GM18507 (cell line): ENCODE measurements around the gene HYAL2.
"Not testable (repeated sequence)": the region's sequence is repeated elsewhere in the genome, so short reads cannot be mapped to it uniquely, and the experiment has no call there.

Experiments
- DNase-seq: peaks from one replicate; pipeline ENCODE4 v3.0.0; 2011; ENCODE audit warnings: low read depth; ENCODE audit not compliant: insufficient read length; ENCODE audit errors: extremely low spot score
- FAIRE-seq: peaks from 2 replicates; lab custom pipeline; 2011; peaks lifted over from hg19 to GRCh38; lab: Jason Lieb, UNC

The HYAL2 gene

DNA sequence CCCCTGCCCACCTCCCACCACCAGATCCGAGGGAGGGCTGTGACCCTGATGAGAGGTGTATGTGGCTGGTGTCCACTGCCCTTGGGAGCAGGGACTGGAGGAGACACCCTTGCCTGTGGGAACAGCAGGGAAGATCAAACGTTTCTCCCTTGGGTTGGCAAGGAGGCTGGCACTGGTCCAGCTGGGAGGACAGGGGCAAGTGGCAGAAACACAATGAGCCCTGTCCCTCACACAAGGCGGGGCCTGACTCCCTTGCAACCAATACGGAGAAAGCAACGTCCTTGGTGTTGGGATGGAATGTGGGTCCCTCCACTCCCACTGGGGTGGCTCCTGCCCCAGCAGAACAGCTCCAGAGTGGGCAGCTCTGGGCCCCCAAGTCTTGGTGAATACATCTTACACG, 5.2 kb downstream of the HYAL2 start:
- DNase-seq: no peak
- FAIRE-seq: no peak

DNA sequence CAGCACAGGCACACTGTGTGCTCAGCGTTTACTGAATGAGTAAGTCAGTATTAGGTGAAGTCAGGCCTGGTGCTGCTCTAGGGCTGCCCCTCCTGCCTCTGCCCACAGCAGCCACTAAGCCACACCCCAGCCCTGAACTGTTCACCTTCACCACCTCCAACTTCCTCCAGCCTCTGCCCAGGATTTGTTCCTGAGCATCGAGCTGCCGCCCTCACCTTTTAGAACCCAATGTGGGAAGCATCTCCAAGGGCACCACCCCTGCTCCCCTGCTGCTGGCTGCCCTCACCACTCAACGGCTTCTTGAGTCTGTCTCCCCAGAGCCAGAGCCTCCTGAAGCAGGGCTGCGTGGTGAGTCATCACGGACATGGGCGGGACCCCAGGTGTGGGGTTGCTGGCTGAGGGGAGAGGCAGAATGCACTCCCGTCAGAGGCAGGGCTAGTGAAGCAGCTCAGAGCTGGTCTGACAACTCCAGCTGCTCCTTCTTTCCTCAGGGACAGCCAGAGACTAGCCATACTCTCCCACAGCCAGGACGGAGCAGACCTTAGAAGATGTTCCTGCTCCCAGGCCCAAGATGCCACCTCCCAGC, 5.8 kb downstream of the HYAL2 start:
- DNase-seq (no peak), FAIRE-seq (no peak)

- DNase-seq (no peak), FAIRE-seq (no peak)
Measured at GRCh38 chr3:50314816-50315215, 7.7 kb downstream of the HYAL2 start.

- no peak for FAIRE-seq
- DNase-seq: no peak
Measured at GRCh38 chr3:50314342-50314741, 8.2 kb downstream of the HYAL2 start.

DNA sequence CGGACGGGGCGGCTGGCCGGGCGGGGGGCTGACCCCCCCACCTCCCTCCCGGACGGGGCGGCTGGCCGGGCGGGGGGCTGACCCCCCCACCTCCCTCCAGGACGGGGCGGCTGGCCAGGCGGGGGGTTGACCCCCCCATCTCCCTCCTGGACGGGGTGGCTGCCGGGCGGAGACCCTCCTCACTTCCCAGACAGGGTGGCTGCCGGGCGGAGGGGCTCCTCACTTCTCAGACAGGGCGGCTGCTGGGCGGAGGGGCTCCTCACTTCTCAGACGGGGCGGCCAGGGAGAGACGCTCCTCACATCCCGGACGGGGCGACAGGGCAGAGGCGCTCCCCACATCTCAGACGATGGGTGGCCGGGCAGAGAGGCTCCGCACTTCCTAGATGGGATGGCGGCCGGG, 10.5 kb downstream of the HYAL2 start:
- not testable (repeated sequence) for DNase-seq, FAIRE-seq

DNA sequence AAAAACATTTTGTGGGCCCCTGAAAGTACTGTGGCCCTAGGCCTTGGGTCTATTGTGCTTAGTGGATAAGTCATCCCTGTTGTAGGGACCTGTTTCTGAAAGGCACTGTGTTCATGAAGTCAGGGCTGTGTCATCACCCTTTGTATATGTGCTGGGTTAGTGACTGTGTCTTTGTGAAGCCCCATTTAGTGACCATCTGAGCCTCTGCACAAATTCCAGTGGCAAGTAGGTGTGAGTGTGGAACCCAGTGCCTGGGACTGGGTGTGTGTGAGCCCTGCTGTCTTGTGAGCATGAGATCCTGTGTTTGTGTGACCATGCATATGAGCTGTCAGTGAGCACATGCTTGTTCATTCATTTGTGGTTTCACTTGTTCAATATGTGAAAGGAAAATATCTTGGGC, 17.9 kb downstream of the HYAL2 start:
- DNase-seq: no peak
- FAIRE-seq: no peak

DNA sequence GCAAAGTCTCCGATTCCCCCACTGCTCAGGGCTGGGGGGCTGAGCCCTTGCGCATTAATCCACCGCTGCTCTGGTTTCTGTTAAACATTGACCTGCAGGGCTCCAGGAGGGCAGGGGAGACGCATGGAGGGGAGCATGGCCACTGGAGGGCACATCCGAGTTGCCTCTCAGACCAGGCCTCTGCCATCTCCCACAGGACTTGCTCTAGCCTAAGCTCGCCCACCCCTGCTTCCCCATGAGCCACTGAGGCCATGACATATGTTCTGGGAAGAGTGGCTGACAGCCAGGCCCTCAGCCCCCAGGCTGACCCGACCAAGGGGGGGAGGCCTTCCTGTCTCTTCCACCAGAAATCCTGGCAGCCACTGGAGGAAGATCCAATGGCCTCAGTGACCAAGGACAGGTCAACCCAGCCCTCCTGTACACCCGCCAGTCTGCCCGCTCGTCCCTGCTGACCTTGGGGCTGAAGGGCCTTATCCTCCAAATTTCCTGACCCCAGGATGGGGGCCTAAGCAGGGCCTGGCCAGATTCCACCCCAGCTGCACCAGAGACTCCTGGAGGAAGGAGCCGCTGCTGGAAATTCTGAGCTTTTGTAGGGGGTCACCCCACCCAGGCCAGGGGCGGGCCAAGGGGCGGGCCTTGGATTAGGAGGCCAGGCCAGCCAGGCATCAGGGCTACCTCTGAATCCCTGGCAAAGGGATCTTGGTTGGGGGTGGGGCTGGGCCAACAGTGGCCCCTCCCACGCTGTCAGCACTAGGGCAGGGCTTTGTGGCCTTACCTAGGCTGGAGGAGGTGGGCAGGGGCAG, 19.3 kb downstream of the HYAL2 start, which contains the start of gene HYAL1:
Gene HYAL1 (minus strand): TSS at position 562 of the 803 bp plus-strand sequence. CDS start 618 bp downstream, outside the sequence.
- FAIRE-seq (no peak), DNase-seq (no peak)

- no peak for DNase-seq
- FAIRE-seq: no peak
Measured at GRCh38 chr3:50302095-50303012, 20.2 kb downstream of the HYAL2 start.

- no peak for FAIRE-seq
- no peak for DNase-seq
Measured at GRCh38 chr3:50300681-50301254, 21.8 kb downstream of the HYAL2 start.

DNA sequence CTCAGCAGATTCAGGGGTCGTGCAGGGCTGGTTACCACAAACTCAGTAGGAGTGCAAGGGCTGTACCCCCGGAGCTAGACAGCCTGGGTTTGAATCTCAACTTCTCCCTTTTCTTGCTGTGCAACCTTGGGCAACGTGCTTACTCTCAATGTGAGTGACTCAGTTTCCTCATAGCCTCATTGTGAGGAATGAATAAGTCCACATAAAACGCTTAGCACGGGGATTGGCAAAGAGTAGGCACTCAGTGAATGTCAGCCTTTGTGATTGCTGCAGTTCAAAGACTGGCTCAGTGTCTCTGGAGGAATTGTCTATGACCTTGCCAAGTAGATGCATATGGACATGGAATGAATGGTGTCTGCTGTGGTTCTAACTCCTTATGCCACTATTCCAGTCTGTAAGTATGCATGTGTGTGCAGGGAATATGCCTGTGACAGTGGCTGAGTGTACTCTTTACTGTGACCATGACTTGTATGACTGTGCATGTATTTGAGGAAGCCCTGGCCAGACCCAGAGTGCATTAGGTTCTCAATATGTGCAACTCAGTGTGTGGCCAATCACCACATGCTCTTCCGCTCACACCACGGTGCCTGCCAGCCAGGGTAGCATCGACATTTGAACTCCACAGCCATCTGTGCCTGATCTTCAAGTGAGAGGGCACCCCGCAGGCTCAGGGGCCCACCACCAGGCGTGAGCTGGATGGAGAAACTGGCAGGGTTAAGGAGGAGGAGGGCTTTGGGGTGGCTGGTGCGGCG, 22.4 kb downstream of the HYAL2 start:
- DNase-seq (no peak), FAIRE-seq (no peak)

GRCh38 chr3:50299638-50299928, 23.0 kb downstream of the HYAL2 start:
- no peak for FAIRE-seq
- DNase-seq: no peak

GRCh38 chr3:50298836-50299637, 23.5 kb downstream of the HYAL2 start, which contains the start of the genes HYAL3 and NAA80:
TSS of gene HYAL3 (minus strand) at chr3:50299405. CDS start at chr3:50295602, 3,803 bp downstream.
TSS of gene NAA80 (minus strand) at chr3:50299405. CDS start at chr3:50297463, 1,942 bp downstream.
- DNase-seq: peak; percentile 95
- FAIRE-seq: peak; percentile 100

GRCh38 chr3:50297896-50298725, 24.4 kb downstream of the HYAL2 start:
- FAIRE-seq (no peak), DNase-seq (no peak)

DNA sequence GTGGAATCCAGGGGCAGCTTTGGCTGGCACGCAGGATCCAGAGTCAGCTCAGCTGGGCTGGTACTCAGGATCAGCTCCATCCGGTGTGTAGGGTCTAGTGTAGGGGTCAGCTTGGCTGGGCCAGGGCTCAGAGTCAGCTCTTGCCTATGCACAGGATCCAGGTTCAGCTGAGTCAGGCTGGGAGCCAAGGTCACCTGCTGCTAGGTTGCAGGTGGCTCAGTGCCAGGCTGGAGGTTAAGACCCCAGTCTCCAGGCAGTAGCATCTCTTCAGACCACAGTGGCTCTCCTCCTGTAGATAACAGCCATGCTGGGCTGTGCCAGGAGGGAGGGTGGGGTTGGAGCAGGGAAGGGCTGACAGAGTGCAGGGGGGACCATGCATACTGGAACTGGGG, 25.2 kb downstream of the HYAL2 start:
- DNase-seq (no peak), FAIRE-seq (no peak)

DNA sequence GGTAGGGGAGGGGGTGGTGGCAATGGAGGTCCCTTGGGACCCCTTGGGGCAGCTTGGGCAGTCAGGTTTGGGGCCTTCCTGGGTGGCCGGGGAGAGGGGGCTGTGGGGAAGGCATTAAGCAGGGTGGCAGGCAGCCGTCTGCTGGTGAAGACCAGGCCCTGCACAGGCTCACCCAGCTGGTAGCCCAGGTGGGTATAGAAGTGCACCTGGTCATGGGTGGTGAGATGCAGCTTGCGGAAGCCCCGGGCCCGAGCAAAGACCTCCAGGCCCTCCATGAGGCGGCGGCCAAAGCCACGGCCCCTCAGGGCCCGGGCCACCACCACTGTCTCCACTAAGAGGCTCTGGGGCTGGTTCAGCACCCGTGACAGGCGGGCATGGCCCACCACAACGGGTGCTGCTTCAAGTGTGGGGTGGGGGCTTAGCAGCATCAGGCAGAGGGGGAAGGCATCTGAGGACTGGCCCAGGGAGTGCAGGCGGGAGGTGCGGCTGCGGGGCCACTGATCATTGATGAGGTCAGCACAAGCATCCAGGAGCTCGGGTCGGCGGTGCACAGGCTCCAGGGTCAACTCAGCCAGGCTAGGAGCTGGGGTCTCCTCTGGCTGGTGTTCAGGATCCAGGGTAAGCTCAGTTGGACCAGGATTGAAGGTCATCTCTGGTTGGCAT, 25.7 kb downstream of the HYAL2 start:
- no peak for DNase-seq
- FAIRE-seq: no peak

- DNase-seq (no peak), FAIRE-seq (no peak)
Measured at GRCh38 chr3:50295553-50296431, 26.8 kb downstream of the HYAL2 start.
